ENCODE measurements around the gene SF1. TPM values are rescaled to one million over a fixed set of nuclear protein-coding genes. Genes with fewer than 3 reads are reported as not detected.

Gene SF1
- total RNA-seq, 2 donors from 2014 or later: 150 to 470 TPM

DNA sequence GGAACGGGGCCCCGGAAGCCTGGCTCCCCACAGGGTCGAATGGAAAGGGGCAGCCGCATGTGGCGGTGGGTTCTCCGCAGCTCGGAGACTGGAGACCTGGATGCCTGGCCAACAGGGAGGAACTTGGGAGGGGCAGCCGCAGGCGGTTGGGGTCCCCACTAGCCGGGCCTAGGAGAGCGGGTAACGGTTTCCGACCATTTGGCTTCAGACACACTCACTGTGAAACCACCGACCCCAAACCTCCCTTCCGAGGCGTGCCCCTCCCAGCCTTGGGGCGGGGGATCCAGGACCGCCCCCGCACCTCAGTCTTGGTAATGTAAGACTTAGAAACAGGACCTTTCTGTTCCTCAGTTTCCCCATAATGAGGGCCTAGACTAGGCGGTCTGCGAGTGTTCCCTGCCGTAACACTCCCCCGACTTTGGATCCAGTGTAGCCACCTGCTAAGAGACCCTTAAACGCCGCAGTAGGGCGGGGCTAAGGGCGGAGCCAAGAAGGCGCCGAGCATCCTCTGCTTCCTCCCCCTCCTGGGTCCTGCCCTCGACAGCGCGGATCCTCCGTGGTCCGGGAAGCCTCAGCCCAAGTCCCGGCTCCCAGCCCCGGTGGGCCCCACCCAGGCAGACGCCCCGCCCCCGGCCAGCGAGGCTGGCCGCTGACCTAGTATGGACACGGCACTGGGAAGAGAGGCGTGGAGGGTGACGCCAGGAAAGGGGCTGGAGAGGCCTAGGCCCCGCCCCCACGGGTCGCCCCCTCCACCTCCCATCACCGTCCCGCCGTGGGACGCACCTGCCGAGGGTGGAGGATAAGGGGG, 32.6 kb downstream of the SF1 start:
- H3K4me3 ChIP-seq: no peak overlapping the region
- no peaks in the 10 kb centered on the region for H3K36me3 ChIP-seq (replicated peaks in 1 of 2; ENCODE audit: insufficient read depth in 1 of 2, low read depth in 2 of 2)
- no peaks in the 10 kb centered on the region for H3K9me3 ChIP-seq
- intact Hi-C loops (cut with DNase I): no loop called here
- TF ChIP-seq POLR2A (IDR thresholded peaks at IDR 0.05): peak in 1 of 3 donors; percentile 17
- TF ChIP-seq, protein P1, sequence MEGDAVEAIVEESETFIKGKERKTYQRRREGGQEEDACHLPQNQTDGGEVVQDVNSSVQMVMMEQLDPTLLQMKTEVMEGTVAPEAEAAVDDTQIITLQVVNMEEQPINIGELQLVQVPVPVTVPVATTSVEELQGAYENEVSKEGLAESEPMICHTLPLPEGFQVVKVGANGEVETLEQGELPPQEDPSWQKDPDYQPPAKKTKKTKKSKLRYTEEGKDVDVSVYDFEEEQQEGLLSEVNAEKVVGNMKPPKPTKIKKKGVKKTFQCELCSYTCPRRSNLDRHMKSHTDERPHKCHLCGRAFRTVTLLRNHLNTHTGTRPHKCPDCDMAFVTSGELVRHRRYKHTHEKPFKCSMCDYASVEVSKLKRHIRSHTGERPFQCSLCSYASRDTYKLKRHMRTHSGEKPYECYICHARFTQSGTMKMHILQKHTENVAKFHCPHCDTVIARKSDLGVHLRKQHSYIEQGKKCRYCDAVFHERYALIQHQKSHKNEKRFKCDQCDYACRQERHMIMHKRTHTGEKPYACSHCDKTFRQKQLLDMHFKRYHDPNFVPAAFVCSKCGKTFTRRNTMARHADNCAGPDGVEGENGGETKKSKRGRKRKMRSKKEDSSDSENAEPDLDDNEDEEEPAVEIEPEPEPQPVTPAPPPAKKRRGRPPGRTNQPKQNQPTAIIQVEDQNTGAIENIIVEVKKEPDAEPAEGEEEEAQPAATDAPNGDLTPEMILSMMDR (IDR thresholded peaks at IDR 0.05): no peak
- DNase-seq (peak in 3 of 4 donors; percentile 53 to 71 (median 60)), ATAC-seq (peak; percentile 15)
- H3K4me1 ChIP-seq: peaks cover 38% of the 10 kb centered on the region
- WGBS, 2 donors: 3 to 6% methylated on average over 37 to 52 of the region's 52 CpGs
- peaks cover 0 to 45% of the 10 kb centered on the region in 2 donors for H3K27me3 ChIP-seq
- H3K27ac ChIP-seq: peak overlapping the region in 3 of 4 donors; percentile 25 to 63 (median 40)

DNA sequence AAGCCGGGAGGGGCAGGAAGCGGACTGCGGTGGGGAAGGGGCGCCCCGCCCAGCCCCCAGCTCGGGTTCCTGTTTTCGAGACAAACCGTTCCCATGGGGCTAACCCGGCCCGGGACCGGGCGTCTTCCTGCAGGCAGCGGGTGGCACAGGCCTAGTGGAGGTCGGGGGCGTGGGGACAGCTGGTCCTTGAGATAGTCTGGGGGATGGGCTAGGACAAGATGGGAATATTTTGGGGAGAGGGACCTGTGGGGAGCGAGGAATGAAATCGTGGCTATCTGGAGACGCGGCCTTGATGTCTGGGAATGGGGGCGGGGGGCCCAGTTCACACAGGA, 33.2 kb downstream of the SF1 start:
- WGBS, 2 donors: 1% methylated on average over 17 to 20 of the region's 20 CpGs
- Histone ChIP-seq H3K4me1 (peaks cover 38% of the 10 kb centered on the region), H3K36me3 (replicated peaks in 1 of 2; ENCODE audit: insufficient read depth in 1 of 2, low read depth in 2 of 2) (no peaks in the 10 kb centered on the region), H3K27me3 (peaks cover 0 to 45% of the 10 kb centered on the region in 2 donors), H3K9me3 (no peaks in the 10 kb centered on the region), H3K27ac (peak overlapping the region in 3 of 4 donors; percentile 25 to 63 (median 40)), H3K4me3 (no peak overlapping the region)
- DNase-seq: peak in 3 of 4 donors; percentile 53 to 75 (median 54)
- ATAC-seq: no peak
- intact Hi-C loops (cut with DNase I): no loop called here
- peak in 1 of 3 donors; percentile 22 for TF ChIP-seq POLR2A (IDR thresholded peaks at IDR 0.05)
- TF ChIP-seq, protein P1 (IDR thresholded peaks at IDR 0.05): no peak

DNA sequence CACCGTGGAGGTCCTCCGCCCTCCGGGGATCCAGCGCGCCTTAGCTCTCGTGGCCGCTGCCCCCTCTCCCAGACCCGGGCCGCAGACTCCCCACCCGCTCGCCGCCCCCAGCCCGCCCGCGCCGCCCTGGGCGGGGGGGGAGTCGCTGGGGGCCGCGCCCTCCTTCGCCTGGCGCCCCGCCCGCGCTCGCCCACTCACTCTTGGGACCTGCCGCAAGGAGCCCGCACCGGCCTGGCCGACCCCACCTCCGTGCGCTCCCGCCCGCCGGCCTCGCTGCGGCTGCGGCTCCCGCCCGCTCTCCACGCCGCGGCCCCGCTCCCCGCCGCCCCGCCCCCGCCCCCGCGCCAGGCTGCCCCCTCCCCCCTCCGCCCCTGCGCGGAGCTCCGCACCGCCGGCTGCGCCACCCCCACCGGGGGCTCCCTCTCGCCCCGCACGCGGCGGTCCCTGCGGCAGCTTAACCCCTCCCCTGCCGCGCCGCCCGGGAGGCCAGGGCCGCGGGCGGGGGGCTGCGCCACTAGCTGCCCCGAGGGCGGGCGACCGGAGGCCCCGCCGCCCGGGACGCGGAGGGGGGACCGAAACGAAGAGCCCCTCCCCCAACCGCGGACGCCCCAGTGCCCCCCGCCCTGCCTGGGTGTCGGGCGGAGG, 33.7 kb downstream of the SF1 start:
- 3% methylated on average over 22 of the region's 89 CpGs; no CpG with 5 or more reads in 1 of the 2 donors for WGBS, 2 donors

DNA sequence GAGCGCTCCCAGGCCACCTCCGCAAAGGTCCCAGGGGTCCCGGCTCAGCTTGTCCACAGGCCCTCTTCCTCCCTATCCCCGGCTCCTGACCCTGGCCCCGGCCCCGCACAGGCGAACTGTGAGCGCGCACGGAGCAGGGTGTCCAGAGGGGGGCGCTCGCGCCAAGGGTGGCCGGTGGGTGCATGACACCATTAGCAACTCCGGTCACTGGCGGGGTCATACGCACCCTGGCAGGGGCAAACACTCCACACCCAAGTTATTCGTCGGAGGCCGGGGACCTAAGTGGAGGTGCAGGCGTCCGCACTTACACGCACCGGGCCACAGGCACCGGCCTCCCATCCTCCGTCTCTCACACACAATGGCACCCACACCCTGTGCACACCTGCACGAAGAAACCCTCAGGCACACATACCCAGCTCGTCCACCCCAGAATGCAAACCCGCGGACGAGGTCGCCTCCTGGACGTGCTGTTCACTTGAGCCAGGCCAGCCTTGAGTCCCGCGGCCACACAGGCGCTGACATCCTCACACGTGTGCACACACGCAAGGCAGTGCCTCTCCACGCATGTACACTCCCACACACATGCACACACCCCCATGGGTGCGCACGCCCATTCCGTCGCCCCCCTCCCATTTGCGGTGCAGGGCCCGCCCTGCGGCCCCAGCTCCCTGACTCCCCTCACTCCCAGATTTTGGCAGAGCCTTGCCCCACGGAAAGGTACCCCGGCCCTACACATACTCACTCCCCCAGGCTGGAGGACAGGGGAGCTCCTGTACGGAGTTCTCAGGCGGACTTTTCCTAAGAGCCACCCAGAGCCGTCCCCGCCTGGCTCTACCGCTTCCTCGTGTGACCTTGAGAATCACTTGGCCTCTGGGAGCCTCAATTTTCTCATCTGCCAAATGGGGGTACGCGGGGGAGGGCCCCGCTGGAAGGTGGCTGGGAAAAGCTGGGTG, 34.5 kb downstream of the SF1 start, which contains the start of gene RASGRP2:
TSS of gene RASGRP2 (minus strand) at position 552 of the 953 bp plus-strand sequence. CDS start 1,276 bp downstream, outside the sequence.
- Histone ChIP-seq H3K4me3 (no peak within 1 kb of the TSS), H3K36me3 (replicated peaks in 1 of 2; ENCODE audit: insufficient read depth in 1 of 2, low read depth in 2 of 2) (no peaks in the 10 kb centered on the region), H3K9me3 (no peaks in the 10 kb centered on the region), H3K27ac (peak within 1 kb of the TSS; percentile 6 to 63 (median 37)), H3K4me1 (peaks cover 38% of the 10 kb centered on the region), H3K27me3 (peaks cover 0 to 45% of the 10 kb centered on the region in 2 donors)
- peak; percentile 57 to 70 (median 65) for DNase-seq
- TF ChIP-seq, protein P1 (IDR thresholded peaks at IDR 0.05): peak in 6 of 7 experiments; percentile 30 to 51 (median 46)
- TF ChIP-seq POLR2A (IDR thresholded peaks at IDR 0.05): no peak
- peak; percentile 48 for ATAC-seq
- intact Hi-C loops (cut with DNase I): no loop called here
- 2 to 8% methylated on average over 2 to 57 of the region's 57 CpGs for WGBS, 2 donors

More for the DNA sequence above, 33.7 kb downstream of the SF1 start:
- DNase-seq: no peak
- intact Hi-C loops (cut with DNase I): no loop called here
- Histone ChIP-seq H3K36me3 (replicated peaks in 1 of 2; ENCODE audit: insufficient read depth in 1 of 2, low read depth in 2 of 2) (no peaks in the 10 kb centered on the region), H3K9me3 (no peaks in the 10 kb centered on the region), H3K27ac (peak overlapping the region in 3 of 4 donors; percentile 14 to 63 (median 60)), H3K4me1 (peaks cover 38% of the 10 kb centered on the region), H3K4me3 (no peak overlapping the region), H3K27me3 (peaks cover 0 to 45% of the 10 kb centered on the region in 2 donors)
- no peak for ATAC-seq
- no peak for TF ChIP-seq POLR2A (IDR thresholded peaks at IDR 0.05)
- TF ChIP-seq, protein P1 (IDR thresholded peaks at IDR 0.05): no peak
